Activated CD4-positive, alpha-beta T cell treated with anti-CD3 and anti-CD28 coated beads, Interleukin-2, amount 10 ng/mL, durations not matched to agents 24 days and 14 days (primary cell): ENCODE measurements around the gene TMPO. TPM values are rescaled to one million over a fixed set of nuclear protein-coding genes. Genes with fewer than 3 reads are reported as not detected.
A peak's percentile ranks its signal among the peaks of the same experiment; 100 is the strongest.
"Not testable (repeated sequence)": the region's sequence is repeated elsewhere in the genome, so short reads cannot be mapped to it uniquely, and the experiment has no call there.

Experiments used
- DNase-seq: peaks from one replicate; pipeline ENCODE4 v3.0.0; 2022
- H3K27ac Mint-ChIP-seq: one replicate; pipeline ENCODE4 v1.8.0; 2022; ENCODE audit warnings: mild to moderate bottlenecking, mixed read lengths
- H3K27me3 Mint-ChIP-seq: one replicate; pipeline ENCODE4 v1.8.0; 2022; ENCODE audit warnings: mixed read lengths
- H3K36me3 Mint-ChIP-seq: one replicate; pipeline ENCODE4 v1.8.0; 2022; ENCODE audit warnings: low read depth, mild to moderate bottlenecking, mixed read lengths
- H3K4me1 Mint-ChIP-seq: one replicate; pipeline ENCODE4 v1.8.0; 2021; ENCODE audit warnings: mixed read lengths
- H3K4me3 Mint-ChIP-seq: one replicate; pipeline ENCODE4 v1.8.0; 2022; ENCODE audit warnings: mild to moderate bottlenecking, moderate library complexity, mixed read lengths
- H3K9me3 Mint-ChIP-seq: one replicate; pipeline ENCODE4 v1.8.0; 2021; ENCODE audit warnings: mixed read lengths
- intact Hi-C: fragments of 100-400 bp; cut with micrococcal nuclease; formaldehyde crosslinking; loops from one replicate; pipeline ENCODE4 v1.15.1; 2023
- total RNA-seq: library from RNA; stranded (reverse); gene quantifications from 2 replicates; pipeline ENCODE4 v1.2.3, GENCODE V29; 2022

TMPO gene
- total RNA-seq, 1 donor from 2014 or later = 353 TPM

DNA sequence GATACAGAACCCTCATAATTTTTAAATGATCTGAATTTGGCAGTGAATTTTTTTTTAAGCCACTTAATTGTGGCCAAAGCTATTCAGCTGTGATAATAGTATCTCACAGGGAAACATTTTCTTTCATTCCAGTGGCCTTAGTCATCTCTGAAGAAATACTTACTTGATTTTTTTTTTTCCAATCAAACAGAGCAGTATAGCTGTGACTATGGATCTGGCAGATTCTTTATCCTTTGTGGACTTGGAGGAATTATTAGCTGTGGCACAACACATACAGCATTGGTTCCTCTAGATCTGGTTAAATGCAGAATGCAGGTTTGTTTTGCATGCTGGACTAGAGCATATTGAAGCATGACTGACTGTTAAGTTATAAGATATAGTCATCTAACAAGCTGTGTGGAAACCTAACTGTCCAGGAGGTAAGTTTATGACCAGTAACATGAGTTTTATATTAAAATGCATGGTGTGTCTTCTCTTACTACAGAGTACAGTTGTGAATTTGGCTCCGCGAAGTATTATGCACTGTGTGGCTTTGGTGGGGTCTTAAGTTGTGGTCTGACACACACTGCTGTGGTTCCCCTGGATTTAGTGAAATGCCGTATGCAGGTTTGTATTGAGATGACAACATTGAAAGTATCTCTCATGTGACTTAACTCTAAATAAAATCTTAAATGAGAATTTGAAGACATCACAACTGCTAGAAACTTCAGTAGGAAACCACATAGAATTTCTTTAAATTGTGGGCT, 80.0 kb downstream of the TMPO start:
- peak; percentile 63 for DNase-seq
- Mint-ChIP-seq H3K36me3 (peaks cover 58% of the 10 kb centered on the region), H3K4me3 (peak overlapping the region; percentile 98), H3K27ac (peak overlapping the region; percentile 99), H3K9me3 (no peaks in the 10 kb centered on the region), H3K4me1 (peaks cover 21% of the 10 kb centered on the region), H3K27me3 (peaks cover 1% of the 10 kb centered on the region)
- intact Hi-C loops = loop anchor here (2.0 kb wide), 1 partner anchor 145 kb away; no protein-coding TSS in a partner anchor

DNA sequence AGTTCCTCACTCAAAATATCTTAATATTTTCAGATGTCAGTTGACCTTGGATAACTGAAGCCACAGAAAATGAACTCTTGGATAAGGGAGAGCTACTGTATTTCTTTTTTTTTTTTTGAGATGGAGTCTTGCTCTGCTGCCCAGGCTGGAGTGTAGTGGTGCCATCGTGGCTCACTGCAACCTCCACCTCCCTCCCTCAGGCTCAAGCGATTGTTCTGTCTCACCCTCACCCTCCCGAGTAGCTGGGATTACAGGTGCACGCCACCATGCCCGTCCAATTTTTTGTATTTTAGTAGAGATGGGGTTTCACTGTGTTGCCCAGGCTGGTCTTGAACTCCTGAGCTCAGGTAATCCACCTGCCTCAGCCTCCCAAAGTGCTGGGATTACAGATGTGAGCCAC, 81.9 kb downstream of the TMPO start:
- Mint-ChIP-seq H3K36me3 (peaks cover 71% of the 10 kb centered on the region), H3K4me1 (peaks cover 24% of the 10 kb centered on the region)
- H3K4me3 Mint-ChIP-seq, DNase-seq, H3K27me3 Mint-ChIP-seq, intact Hi-C loops, H3K9me3 Mint-ChIP-seq, H3K27ac Mint-ChIP-seq: not testable (repeated sequence)

Other genes with a start within 250 kb of the TMPO start
- gene SLC25A3, start 78.1 kb downstream of the TMPO start, total RNA-seq = 598 and 612 TPM in 2 replicates
- gene IKBIP, start 129.2 kb downstream of the TMPO start, total RNA-seq = 35.0 and 36.9 TPM in 2 replicates
- gene APAF1, start 129.7 kb downstream of the TMPO start, total RNA-seq = 19.9 and 20.7 TPM in 2 replicates